HG02763 (cell line): ENCODE measurements around the gene KDM2A.
A peak's percentile ranks its signal among the peaks of the same experiment; 100 is the strongest.
"Not testable (repeated sequence)": the region's sequence is repeated elsewhere in the genome, so short reads cannot be mapped to it uniquely, and the experiment has no call there.

Source experiments
- ATAC-seq: cut with Tn5 transposase; IDR thresholded peaks from one replicate; pipeline ENCODE4 v1.9.1; 2021; ENCODE audit warnings: mild to moderate bottlenecking, moderate library complexity; ENCODE audit not compliant: unreplicated experiment

The KDM2A gene

DNA sequence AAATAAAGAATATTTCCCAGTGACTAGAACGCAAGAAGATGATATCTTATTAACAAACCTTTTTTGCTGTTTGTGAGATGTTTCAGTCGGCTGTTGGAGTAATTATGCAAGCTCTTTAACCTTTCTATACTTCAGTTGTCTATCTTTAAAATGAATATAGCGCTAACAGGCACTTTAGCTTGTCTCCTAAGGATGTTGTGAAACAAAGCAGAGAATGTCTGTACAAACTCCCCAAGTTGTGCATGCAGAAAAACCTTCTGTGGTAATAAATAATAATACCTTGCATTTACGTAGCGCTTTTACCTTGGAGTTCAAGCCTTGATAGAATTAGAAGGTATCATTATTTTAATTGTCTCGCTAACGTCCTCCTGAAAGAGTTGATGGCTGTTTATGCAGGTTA lies 1.9 kb upstream of the KDM2A start:
- no peak for ATAC-seq

DNA sequence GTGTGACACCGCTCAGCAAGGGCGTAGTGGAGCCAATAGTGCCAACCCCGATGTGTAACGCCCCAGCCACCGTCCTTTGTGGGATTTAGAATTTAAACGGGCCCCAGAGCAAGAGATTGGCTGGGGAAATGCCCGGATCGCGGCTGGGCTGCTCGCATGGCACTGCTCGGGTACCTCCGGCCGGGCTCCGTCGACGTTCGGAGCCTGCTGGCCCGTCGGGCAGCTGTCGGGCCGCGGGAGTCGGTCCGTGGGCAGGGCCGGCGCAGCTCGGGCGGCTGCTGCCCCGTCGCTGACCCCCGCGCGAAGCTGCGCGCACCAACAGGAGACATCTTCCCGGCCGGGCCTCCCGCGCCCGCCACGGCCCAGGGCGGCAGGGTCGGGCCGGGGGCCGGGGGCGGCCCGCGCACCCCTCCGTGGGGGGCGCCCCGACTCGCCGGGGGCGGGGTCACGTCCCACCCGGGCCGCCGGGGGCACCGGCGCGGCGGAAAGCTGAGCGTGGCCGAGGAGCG lies 1.3 kb upstream of the KDM2A start:
- no peak for ATAC-seq

DNA sequence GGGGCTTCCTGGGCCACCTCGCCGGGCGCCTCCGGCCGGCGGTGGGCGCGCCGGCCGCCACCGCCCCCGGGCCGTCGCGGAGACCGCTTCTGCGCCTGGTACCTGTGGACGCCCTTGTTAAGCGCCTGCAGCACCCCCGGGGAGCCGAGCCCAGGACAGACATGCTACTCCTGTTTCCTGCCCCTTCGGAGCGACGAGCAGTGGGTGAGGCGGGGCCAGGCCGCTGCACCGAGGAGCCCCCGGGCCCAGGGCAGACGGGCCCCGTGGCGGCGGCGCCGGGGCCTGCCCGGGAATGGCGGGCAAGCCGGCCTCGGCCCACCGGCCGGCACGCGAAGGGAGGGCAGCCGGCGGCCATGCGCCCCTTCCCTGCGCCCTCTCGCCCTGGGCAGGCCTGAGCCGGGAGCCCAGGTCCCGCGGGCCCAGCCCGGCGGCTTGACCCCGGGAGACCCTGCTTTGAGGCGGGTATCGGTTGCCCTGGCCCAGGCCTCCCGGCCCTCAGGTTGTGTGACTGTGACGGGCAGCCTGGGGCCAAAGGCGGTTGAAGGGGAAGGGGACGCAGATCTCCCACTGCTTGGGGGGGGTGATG lies 789 bp upstream of the KDM2A start:
- ATAC-seq, result peak; percentile 11

DNA sequence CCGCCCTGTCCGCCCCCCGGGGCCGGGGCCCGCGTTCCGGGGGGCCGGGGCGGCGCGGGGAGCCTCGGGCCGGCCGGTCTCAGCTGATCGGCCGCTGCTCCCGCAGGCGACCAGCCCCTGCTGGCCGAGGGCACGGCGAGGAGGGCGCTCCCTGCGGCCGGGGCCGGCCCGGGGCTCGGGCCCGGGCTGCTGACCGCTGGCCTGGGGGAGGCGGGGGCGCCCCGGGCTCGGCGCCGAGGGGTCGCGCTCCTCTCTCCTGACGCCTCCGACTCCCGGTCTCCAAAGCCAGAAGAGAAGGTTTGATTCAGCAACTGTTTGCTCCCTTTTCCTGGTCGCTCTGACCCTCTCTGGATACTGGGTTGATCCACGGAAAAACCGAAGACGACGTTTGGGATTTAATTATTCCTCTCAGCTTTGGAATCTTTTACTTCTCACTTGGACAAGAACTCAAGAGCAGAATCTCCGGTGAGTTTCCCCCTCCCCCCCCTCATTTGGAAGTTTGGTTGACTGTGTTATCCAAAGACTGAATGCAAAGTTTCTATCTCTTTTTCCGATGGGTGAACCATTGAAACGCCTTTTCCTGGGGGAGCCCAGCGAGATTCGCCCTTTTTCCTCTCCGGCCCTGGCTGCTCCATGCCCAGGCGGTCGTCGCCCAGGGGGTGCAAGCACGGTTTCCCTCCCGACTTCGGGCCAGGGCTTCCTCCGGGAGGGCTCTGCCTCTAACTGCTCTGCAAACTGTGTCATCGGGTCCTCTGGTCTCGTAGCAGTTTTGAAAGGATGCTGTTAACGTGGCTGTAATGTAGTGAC lies 725 bp downstream of the KDM2A start:
- peak; percentile 17 for ATAC-seq

DNA sequence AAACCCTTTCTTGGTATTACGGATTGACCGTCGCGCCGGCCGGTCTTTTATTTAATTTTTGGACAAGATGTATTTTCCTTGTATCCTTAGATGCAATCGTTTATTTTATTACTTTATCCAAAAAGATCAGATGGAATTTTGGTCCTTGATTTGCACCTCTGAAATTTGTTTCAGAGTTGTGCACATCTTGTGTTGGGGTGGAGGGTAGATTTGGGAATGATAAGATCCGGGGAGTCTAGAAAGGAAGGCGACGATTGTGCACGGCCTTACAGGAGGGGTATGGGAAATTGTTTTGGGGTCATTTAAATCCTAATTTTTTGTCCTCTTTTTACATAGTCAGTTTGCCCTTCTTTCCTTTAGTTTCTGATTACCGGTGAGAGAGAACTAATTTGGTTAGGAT lies 1.4 kb downstream of the KDM2A start:
- ATAC-seq, result no peak

DNA sequence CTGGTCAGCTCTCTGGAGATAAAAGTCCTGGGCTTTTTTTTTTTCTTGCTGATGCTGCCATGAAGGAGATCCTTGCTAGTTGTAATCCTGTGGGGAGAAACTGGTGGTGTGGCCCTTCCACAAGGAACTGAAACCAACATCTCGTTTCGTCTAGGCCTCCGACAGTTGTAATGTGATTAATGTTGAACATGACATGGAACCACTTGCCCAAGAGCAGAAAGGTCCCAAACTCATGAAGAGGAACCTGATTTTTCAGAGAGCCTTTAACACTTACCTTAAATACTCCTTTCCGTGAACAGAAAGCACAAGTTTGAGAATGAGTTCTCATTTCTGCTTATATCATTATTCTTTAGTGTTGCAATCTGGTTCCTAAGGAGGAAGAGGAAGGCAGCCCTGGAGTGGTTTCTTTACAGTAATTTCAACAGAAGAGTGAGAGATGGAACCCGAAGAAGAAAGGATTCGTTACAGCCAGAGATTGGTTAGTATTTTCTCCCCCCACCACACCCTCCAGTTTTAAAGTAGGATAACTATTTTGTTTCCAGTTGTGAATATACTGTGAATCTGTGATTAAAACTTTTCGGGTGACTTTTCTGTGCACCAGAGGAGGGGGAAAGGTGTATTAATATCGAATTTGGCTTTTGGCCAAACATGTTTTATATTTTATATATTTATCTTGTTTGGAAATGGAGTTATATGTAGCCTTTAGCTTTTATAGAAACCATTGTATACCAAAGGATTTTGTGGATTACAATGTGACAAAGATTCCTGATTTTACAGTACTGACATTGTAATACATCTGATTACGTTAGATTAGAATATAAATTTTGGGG lies 2.0 kb downstream of the KDM2A start:
- no peak for ATAC-seq

DNA sequence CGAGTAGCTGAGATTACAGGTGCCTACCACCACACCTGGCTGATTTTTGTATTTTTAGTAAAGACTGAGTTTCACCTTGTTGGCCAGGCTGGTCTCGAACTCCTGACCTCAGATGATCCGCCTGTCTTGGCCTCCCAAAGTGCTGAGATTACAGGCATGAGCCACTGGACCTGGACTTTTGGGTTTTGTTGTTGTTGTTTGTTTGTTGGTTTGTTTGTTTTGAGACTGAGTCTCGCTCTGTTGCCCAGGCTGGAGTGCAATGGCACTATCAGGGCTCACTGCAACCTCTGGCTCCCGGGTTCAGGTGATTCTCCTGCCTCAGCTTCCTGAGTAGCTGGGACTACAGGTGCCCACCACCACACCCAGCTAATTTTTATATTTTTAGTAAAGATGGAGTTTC lies 4.7 kb downstream of the KDM2A start:
- ATAC-seq, result not testable (repeated sequence)

DNA sequence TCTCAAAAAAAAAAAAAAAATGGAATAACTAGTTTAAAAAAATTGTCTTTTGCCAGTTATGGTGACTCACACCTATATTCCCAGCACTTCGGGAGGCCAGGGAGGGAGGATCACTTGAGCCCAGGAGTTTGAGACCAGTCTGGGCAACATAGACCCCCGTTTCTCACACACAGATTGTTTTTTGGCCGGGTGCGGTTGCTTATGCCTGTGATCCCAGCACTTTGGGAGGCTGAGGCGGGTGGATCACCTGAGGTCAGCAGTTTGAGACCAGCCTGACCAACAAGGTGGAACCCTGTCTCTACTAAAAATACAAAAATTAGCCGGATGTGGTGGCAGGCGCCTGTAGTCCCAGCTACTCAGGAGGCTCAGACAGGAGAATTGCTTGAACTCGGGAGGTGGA lies 7.2 kb downstream of the KDM2A start:
- not testable (repeated sequence) for ATAC-seq

DNA sequence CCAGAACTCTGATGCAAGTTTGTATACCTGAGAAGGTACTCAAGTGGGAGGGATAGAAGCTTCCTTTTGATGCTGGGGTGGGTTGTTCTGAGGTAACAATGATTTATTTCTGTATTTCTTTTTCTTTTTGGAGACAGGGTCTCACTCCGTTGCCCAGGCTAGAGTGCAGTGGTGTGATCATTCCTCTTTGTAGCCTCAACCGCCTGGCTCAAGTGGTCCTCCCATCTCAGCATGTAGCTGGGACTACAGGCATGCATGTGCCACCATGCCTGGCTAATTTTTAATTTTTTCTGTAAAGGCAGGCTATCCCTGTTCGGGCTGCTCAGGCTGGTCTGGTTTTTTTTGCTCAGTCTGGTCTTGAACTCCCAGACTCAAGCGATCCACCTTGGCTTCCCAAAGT lies 7.9 kb downstream of the KDM2A start:
- no peak for ATAC-seq

DNA sequence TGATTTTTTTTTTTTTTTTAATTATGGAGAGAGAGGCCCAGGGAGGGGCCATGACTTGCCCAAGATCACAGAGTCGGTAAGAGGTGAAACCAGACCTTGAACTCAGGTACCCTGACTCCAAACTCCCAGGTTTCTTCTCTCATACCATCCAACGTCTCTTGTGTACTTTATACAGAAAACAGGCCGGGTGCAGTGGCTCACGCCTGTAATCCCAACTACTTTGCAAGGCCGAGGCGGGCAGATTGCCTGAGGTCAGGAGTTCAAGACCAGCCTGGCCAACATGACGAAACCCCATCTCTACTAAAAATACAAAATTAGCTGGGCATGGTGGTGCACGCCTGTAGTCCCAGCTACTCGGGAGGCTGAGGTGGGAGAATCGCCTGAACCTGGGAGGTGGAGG lies 11.8 kb downstream of the KDM2A start:
- not testable (repeated sequence) for ATAC-seq

DNA sequence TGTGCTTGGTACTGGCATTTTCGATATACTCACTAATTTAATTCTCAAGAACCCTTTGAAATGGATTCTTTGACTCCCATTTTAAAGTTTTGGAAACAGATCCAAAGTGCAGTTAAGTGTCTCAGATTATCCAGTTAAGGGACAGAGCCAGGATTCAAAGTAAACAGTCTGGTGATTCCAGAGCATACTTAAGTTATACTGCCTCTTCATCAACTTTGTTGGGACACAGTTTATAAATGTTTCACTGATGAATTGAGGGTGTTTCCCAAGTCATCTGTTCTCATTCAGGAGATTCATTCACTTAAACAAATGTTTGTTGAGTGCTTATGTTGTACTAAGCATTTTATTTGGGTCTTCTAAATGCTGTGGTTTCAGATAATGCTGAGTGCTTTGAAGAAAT lies 17.1 kb downstream of the KDM2A start:
- ATAC-seq, result no peak

DNA sequence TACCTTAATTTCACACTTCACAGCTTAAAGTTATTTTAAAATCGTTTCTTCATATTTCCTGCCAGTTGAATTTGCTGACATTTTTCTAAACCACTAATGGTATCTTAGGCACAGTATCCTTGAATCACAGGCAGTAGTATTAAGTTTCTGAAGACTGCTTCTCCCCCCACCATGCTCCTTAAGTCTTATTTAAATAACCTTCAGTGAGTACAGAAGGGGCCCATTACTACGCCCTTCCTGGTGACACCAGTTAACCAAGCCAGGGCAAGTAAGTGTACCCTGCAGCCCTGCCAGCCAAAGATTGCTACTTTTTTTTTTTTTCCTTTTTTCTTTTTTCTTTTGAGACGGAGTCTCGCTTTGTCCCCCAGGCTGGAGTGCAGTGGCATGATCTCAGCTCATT lies 19.9 kb downstream of the KDM2A start:
- no peak for ATAC-seq

DNA sequence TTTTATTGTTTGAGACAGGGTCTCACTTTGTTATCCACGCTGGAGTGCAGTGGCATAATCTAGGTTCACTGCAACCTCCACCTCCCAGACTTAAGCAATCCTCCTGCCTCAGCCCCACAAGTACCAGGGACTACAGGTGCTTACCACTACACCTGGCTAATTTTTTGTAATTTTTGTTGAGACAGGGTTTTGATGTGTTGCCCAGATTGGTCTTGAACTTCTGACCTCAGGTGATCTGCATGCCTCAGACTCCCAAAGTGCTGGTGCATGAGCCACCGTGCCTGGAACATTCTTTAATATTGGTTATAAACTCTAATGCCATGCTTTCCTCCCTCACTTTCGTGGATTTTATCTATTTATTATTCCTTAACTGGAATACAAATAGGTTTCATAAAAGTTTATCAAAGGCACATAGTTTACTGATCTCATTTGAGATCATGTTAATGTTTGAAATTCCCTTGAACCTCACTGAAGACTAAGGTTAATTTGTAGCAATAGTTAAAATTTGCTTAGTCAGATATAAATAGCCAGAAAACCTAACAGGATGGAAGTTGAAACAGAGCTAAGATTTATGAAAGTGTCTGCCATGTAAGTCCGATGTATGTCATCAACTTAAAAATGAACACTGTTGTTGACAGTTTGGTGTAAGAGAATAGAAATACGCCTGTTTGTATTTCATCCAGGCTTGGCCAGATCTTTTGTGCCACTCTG lies 27.6 kb downstream of the KDM2A start:
- no peak for ATAC-seq

DNA sequence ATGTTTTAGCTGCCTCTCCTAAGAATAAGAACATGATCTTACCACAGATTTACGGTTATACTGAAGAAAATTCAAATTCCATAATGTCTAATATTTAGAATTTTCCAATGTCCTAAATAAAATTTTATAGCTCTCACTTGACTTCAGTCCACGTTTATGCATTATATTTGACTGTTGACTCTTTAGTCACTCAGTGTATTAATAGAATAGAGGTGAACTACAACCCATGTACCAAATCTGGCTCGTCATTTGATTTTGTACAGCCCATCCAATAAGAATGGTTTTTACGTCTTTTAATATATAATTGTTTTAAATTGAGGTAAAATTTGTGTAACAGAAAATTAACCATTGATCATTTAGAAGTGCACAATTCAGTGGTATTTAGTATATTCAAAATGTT lies 34.9 kb downstream of the KDM2A start:
- ATAC-seq, result no peak

DNA sequence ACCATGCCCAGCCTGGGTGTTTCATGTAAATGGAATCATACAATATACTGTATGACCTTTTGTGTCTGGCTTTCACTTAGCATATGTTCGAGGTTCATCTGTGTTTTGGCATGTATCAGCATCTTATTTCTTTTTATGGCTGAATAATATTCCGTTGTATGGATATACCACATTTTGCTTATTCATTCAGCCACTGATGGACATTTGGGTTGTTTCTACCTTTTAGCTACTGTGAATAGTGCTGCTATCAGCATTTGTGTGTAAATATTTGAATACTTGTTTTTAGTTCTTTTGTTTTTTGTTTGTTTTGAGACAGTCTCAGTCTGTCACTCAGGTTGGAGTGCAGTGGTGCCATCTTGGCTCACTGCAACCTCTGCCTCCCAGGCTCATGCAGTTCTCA lies 35.7 kb downstream of the KDM2A start:
- ATAC-seq, result no peak

DNA sequence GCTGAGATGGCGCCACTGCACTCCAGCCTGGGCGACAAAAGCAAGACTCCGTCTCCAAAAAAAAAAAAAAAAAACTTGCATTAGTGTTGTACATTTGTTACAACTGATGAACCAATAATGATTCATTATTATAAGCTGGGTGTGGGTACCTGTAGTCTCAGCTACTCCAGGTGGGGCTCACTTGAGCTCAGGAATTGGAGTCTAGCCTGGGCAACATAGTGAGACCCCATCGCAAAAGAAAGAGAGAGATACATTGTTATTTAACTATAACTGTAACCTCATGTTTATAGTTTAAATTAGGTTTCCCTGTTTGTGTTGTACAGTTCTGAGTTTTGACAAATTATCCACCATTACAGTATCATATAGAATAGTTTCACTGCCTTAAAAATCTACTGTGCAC lies 38.6 kb downstream of the KDM2A start:
- no peak for ATAC-seq

DNA sequence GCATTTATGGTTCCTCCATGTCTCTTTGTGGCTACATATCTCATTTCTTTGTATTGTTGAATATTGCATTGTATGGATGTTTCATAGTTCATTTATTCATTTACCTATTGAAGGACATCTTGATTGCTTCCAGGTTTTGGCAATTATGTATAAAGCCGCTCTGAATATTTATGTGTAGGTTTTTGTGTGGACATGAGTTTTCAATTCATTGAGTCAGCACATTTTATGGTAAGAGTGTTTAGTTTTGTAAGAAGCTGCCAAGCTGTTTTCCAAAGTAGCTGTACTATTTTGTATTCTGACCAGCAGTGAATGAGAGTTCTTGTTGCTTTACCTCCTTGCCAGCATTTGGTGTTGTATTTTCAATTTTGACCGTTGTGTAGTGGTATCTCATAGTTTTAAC lies 39.2 kb downstream of the KDM2A start:
- no peak for ATAC-seq

DNA sequence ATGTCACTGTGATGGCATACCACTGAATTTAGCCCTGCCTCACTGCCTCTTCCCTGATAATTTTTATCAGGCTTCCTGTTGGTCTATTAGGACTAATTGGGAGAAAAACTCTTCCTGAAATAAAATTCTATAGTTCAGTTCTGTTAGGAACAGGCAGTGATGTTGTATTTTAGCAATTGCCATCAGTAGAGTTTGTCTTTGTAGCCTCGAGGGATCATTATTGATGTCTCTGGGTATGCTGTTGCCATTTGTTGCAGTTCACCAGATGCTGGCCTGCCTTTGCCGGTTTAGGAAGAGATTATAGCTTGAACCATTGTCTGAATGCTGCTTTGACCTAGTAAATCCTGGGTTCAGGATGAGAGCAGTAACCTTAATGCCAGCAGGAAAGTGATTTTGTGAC lies 41.0 kb downstream of the KDM2A start:
- ATAC-seq, result no peak

DNA sequence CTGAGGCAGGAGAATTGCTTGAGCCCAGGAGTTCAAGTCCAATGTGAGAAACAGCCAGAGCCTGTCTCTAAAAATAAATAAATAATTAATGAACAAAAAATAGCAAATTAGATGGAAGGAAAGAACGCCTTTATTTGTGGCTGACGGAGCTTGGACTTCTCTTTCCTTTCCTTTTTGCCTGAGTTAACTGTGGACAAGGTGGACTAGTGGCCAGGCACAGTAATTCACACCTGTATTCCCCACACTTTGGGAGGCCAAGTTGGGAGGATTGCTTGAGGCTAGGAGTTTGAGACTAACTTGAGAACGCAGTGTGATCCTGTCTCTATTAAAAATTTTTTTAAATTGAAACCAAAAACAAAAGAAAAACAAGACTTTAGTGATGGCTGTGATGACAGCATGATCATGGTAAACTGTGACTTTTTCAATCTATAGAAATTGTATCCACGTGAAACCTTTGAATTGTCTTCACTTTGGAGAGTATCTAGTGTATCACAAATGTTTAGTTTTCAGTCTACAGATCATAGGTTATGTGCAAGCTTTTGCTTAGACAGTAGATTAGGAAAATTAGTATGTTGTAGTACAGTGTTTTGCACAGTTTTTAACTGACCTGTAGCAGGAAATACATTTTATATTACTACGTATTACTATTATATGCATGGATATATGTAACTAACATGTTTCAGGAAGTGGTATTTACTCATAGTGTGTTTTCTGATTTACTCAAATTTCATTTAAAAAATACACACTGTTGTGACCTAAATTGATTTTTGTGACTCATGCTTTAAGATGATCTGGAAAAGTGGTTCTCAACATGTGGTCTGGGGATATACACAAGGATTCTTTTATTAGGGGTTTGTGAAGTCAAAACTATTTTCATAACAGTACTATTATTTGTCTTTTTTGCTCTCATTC lies 42.1 kb downstream of the KDM2A start:
- no peak for ATAC-seq

DNA sequence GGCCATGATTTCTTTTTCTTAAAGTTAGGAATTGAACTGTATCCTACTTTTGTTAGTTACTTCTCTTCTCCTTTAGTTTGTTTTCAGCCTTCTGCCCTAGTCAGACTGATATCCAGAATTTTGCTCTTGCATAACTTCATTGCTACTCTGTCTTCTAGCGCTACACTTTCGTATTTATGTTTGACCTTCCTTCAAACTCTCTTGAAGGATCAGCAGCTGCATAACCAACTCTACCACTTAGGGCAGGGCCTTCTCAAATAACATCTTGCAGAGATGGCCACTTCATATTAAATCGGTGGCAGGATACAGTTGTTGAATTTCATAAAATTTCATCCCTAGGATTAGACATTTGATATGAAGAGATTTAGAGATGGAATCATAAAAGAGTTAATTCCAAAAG lies 43.9 kb downstream of the KDM2A start:
- no peak for ATAC-seq
